CD4-positive, alpha-beta T cell treated with Interleukin-4 for 4 hours (primary cell): ENCODE results near the gene OR8K1.

Experiments
- DNase-seq: peaks from one replicate; pipeline ENCODE4 v3.0.0-alpha.2; 2020

OR8K1 gene

DNA sequence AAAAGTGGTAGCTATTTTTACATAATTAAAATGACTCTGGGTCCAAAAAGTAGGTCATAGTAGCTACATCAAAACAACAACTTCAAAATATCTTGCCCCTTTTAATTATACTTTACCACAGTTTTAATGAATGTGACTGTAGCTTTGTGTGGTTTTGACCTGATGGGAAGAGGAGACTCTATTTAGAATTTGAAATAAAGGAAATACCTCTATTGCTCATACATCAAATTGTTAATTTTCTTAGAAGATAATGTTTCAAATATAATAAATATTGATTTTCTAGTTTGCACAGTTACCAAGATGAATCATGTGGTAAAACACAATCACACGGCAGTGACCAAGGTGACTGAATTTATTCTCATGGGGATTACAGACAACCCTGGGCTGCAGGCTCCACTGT is at the start of gene OR8K1:
Gene OR8K1 (plus strand): TSS at position 301 of the 400 bp plus-strand sequence. CDS start 0 bp downstream, at position 301.
- DNase-seq = no peak

DNA sequence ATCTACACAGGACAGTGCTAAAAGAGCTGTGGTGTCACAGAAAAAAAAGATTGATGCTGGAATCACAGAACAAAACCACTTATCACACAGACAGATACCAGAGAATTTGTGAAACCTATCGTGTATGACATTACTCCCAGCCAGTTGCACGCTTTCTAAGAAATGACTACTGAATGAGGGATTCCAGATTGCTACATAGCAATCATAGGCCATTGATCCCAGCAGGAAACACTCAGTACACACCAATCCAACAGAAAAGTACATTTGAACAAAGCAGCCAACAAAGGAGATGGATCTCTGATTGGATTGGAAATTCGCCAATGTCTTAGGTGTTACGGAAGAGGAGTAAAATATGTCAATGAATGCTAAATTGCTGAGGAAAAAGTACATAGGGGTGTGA is 48.9 kb upstream of the OR8K1 start:
- DNase-seq = no peak

DNA sequence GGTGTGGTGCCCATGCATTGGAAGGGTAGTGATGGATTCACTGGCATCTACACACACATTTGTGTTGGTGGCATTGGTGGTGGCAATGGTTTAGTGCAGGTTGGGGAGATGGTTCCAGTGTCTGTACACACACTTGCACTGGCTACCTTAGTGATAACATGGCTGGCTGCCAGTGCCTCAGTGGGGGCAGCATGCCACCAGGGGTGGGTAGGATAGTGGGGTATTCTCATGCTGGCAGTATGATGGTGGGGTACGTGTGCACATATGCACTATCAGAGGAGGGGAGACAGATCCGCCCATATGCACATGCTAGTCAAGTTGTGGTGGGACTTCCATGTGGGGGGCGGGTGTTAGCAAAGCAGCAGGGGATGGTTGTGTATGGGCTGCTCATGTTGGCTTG is 38.0 kb upstream of the OR8K1 start:
- no peak for DNase-seq

DNA sequence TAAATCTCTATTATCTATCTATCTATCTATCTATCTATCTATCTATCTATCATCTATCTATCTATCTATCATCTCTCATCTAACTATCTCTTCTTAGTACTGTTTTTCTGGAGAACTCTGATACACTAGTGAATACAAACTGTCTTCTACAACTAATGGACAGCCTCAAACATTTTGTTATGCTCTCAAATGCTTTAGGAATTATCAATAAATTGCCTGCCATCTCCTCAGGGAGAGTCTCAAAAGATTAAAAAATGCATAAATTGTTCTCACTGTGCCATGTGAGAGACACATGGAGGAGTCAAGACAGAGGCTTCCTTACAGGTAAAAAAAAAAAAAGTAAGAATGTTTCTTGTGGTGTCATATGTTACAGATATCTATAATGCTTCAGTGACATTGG is 31.0 kb upstream of the OR8K1 start, which contains the start of gene OR8K3:
Gene OR8K3 (plus strand): TSS at position 301 of the 400 bp plus-strand sequence. CDS start 3,163 bp downstream, outside the sequence.
- DNase-seq = no peak

DNA sequence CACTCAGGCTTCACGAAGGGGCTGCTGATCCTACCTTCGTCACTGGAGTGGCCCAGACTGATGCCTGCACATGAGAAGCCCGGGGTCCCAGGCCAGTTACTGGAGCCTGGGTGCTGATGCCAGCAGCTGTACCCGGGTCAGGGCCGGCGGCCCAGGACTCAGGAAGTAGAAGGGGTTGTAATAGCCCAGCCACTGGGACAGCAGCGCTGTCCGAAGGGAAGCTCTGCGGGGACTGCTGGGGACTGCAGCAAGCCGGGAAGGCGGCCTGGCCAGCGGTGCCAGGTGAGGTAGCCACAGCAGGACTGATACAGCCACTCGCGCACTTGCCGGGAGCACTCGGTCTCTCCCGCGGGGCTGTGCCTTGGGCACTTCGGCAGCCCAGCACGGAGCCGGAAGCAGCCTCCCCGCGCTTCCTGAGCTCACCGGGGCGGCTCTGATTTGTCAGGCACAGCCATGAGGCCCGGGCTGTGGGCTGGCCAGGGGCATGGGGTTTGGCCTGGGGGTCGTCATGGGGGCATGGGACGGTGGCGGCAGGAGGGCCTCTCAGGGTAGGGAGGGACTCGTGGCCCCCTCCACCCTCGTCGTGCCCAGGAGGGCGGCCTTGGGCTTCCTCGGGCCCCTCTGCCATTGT is 13.9 kb upstream of the OR8K1 start:
- DNase-seq = no peak

DNA sequence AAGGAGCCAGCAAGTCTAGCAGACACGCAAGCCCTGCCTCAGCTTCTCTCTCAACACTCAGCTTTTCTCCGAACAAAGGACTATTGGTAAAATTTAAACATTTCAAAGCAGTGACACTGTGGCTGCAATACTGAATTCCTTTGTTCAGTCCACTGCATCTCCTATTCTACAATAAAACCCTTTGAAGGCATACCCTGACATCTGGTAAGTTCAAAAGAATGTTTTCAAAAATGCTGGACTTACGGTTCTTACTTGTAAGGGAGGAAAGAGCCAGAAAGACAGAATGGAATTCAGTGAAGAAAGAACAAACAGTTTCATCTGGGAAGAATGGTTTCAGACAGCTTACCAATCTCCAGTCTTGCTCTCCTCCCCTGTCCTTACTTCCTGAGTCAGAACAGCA is 12.7 kb upstream of the OR8K1 start:
- DNase-seq = no peak

DNA sequence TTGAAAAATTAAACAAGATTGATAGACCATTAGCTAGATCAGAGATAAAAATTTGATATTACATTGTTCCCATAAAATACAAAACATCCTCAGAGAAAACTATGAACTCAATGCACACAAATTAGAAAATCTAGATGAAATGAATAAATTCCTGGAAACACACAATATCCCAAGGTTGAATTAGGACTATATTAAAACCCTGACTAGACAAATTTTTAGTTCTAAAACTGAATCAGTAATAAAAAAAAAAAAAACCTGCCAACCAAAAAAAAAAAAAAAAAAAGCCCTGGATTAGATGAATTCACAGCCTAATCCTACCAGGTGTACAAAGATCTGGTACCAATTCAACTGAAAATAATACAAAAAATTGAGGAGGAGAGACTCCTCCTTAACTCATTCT is 5.5 kb upstream of the OR8K1 start:
- no peak for DNase-seq

DNA sequence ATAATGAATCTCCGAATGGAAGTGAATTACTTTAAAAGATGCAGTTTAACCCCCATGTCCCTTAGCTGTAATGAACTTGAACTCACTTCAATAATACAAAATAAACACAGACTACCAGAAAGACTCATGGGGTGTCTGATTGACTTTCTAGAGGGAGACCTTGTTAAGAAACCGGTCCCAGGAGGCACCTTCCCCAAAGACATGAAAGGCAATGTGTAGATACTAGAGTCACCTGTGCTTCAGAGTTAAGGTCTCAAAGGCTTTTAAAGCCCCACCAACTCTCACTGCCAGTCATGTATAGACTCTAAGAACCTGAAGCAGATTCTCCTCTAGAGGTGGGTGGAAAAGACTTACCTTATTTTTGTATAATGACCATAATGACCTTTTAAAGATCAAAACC is 8.2 kb downstream of the OR8K1 start, which contains the start of gene OR8J1:
Gene OR8J1 (plus strand): TSS at position 301 of the 400 bp plus-strand sequence. CDS start 5,956 bp downstream, outside the sequence.
- no peak for DNase-seq

DNA sequence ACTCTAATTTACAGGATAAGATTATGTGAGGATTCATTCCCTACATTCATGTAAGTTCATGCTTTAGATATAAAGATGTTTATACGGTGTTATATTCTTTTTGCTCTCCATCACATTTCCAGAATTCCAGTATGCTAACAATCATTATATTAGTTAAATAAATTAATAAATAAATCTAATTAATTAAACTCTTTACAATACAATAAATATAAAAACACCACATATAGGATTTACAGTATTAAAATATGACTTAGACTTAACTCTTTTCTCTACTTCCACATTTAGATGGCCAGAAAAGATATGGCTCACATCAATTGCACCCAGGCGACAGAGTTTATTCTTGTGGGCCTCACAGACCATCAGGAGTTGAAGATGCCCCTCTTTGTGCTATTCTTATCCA is 29.5 kb downstream of the OR8K1 start, which contains the start of gene OR8U1:
Gene OR8U1 (plus strand): TSS at position 301 of the 400 bp plus-strand sequence. CDS start 0 bp downstream, at position 301.
- DNase-seq = no peak

DNA sequence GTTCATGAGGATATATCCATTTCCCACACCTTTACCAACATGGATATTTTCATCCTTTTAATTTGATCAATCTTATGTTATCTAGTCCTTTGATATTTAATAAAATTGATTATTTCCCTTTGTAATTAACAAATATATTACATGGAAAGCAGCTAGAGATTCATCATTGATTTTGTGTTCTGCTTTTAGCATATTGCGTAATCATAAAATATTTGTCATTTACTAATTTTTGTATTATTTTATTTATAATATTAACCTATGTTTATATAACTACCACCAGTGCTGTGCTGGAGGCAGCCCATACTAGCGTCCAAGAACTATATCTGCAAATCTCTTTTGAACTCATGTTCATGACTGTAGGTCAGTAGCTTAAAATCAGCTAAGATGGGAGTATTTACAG is 34.3 kb downstream of the OR8K1 start:
- no peak for DNase-seq

DNA sequence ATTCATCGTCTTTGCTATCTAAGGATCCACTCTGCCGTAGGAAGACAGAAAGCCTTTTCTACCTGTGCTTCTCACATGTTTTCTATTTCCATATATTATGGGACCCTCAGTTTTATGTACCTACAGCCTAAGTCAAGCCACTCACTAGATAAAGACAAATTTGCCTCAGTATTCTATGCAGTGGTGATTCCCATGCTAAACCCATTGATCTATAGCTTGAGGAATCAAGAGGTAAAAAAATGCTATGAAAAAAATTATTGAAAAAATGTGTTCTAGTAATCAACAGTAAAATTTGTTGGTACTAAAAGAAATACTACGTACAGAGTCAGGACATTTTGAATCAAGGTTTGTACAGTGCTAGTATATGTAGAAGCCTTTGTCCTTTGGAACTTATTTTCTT is 48.5 kb downstream of the OR8K1 start:
- no peak for DNase-seq

DNA sequence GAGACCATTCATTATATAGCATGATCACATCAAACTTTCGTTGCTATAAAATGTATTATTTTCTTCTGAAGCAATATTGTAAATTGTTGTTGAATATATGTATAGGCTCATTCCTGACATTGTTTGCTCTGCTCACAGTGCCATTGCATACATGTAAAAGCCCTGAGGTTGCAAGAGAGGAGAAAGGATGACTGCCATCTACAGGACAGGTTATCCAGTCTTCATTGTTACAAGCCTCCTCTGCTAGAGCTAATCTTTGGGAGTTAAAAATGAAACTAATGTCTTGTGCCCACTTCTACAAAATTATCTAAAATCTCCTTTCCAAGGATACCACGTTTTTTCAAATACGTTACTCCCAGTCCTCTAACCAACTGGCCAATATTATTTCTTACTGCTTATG is 50.2 kb downstream of the OR8K1 start:
- no peak for DNase-seq
